SK-N-MC (cell line): Measurements from ENCODE around the gene NKAPD1.
A peak's percentile ranks its signal among the peaks of the same experiment; 100 is the strongest.

ENCODE experiments used
- DNase-seq: peaks from one replicate; pipeline ENCODE4 v3.0.0-alpha.2; 2011; ENCODE audit warnings: low read depth, low spot score
- H3K27ac ChIP-seq: fragments of 200-600 bp; sonication (generic); 2 replicates; pipeline ENCODE4 v1.5.1; 2016; ENCODE audit warnings: mixed run types
- H3K36me3 ChIP-seq: fragments of 200-600 bp; sonication (generic); 2 replicates; pipeline ENCODE4 v1.6.1; 2017; ENCODE audit warnings: antibody characterized with exemption, low read length, mixed read lengths; ENCODE audit not compliant: insufficient read depth
- H3K4me3 ChIP-seq: fragments of 200-600 bp; sonication (generic); 2 replicates; pipeline ENCODE4 v1.5.1; 2016
- H3K9ac ChIP-seq: fragments of 200-600 bp; sonication (generic); 2 replicates; pipeline ENCODE4 v1.8.0; 2017; ENCODE audit warnings: mixed run types, mixed read lengths; ENCODE audit not compliant: insufficient read length
- H3K9me3 ChIP-seq: fragments of 200-600 bp; sonication (generic); 2 replicates; pipeline ENCODE4 v1.6.1; 2017; ENCODE audit warnings: low read depth, mild to moderate bottlenecking, antibody characterized with exemption, low read length, moderate library complexity, mixed read lengths
- EZH2 ChIP-seq: fragments of 200-600 bp; sonication (generic); IDR thresholded peaks from one replicate; pipeline ENCODE4 v1.6.1; 2017; ENCODE audit warnings: antibody characterized with exemption
- FOXP2 ChIP-seq: optimal IDR thresholded peaks from 2 replicates; pipeline ENCODE3; 2011; ENCODE audit warnings: mild to moderate bottlenecking, moderate library complexity; ENCODE audit not compliant: insufficient read depth; ENCODE audit errors: extremely low read length, control extremely low read depth
- POLR2AphosphoS5 ChIP-seq: IDR thresholded peaks from 2 replicates; pipeline ENCODE4 v1.6.1; 2012; ENCODE audit warnings: mild to moderate bottlenecking, low read depth, low read length, borderline replicate concordance

Gene NKAPD1

GRCh38 chr11:112097734-112098528, 23.8 kb downstream of the NKAPD1 start:
- no peak for TF ChIP-seq EZH2
- no peak overlapping the region for H3K4me3 ChIP-seq
- no peak overlapping the region for H3K9ac ChIP-seq
- no peaks in the 10 kb centered on the region for H3K9me3 ChIP-seq
- peaks cover 30% of the 10 kb centered on the region for H3K36me3 ChIP-seq
- no peak overlapping the region; the same call in 1 of the 2 replicates for H3K27ac ChIP-seq
- DNase-seq = no peak

GRCh38 chr11:112100462-112100861, 26.4 kb downstream of the NKAPD1 start:
- Histone ChIP-seq H3K36me3 (peaks cover 11% of the 10 kb centered on the region), H3K4me3 (no peak overlapping the region), H3K27ac (peak overlapping the region; percentile 59; the same call in 1 of the 2 replicates), H3K9ac (peak overlapping the region; percentile 8), H3K9me3 (no peaks in the 10 kb centered on the region)
- no peak for TF ChIP-seq FOXP2
- no peak for DNase-seq

- no peak for DNase-seq
- Histone ChIP-seq H3K9me3 (no peaks in the 10 kb centered on the region), H3K36me3 (no peaks in the 10 kb centered on the region), H3K4me3 (no peak overlapping the region), H3K9ac (no peak overlapping the region), H3K27ac (no peak overlapping the region)
- TF ChIP-seq FOXP2 = no peak
- TF ChIP-seq EZH2 = no peak
- TF ChIP-seq POLR2AphosphoS5 = no peak
These were observed 29.3 kb downstream of the NKAPD1 start for GRCh38 chr11:112103446-112103845.

- TF ChIP-seq POLR2AphosphoS5 (no peak), EZH2 (no peak), FOXP2 (no peak)
- Histone ChIP-seq H3K9ac (no peak overlapping the region), H3K36me3 (no peaks in the 10 kb centered on the region; the same call in 1 of the 2 replicates), H3K4me3 (no peak overlapping the region), H3K9me3 (peaks cover 5% of the 10 kb centered on the region; the same call in 1 of the 2 replicates), H3K27ac (no peak overlapping the region)
- no peak for DNase-seq
These were observed 32.0 kb downstream of the NKAPD1 start for GRCh38 chr11:112106070-112106469.

GRCh38 chr11:112113539-112114457, 39.7 kb downstream of the NKAPD1 start:
- Histone ChIP-seq H3K4me3 (no peak overlapping the region), H3K27ac (no peak overlapping the region), H3K9ac (no peak overlapping the region), H3K36me3 (no peaks in the 10 kb centered on the region; the same call in 1 of the 2 replicates), H3K9me3 (peaks cover 5% of the 10 kb centered on the region; the same call in 1 of the 2 replicates)
- TF ChIP-seq POLR2AphosphoS5 = no peak
- no peak for TF ChIP-seq FOXP2
- TF ChIP-seq EZH2 = no peak
- no peak for DNase-seq

- TF ChIP-seq POLR2AphosphoS5 (no peak), FOXP2 (no peak), EZH2 (no peak)
- H3K9me3 ChIP-seq = peaks cover 5% of the 10 kb centered on the region; the same call in 1 of the 2 replicates
- H3K36me3 ChIP-seq = no peaks in the 10 kb centered on the region; the same call in 1 of the 2 replicates
- H3K27ac ChIP-seq = no peak overlapping the region
- no peak overlapping the region for H3K4me3 ChIP-seq
- no peak overlapping the region for H3K9ac ChIP-seq
- DNase-seq = no peak
These were observed 40.4 kb downstream of the NKAPD1 start for GRCh38 chr11:112114460-112114859.

GRCh38 chr11:112115386-112115785, 41.3 kb downstream of the NKAPD1 start:
- TF ChIP-seq EZH2 = no peak
- TF ChIP-seq FOXP2 = no peak
- TF ChIP-seq POLR2AphosphoS5 = no peak
- DNase-seq = no peak
- no peak overlapping the region for H3K4me3 ChIP-seq
- H3K9ac ChIP-seq = no peak overlapping the region
- peaks cover 4% of the 10 kb centered on the region; the same call in 1 of the 2 replicates for H3K9me3 ChIP-seq
- H3K27ac ChIP-seq = no peak overlapping the region
- H3K36me3 ChIP-seq = no peaks in the 10 kb centered on the region

- Histone ChIP-seq H3K4me3 (no peak overlapping the region), H3K27ac (no peak overlapping the region), H3K36me3 (no peaks in the 10 kb centered on the region), H3K9ac (no peak overlapping the region), H3K9me3 (no peaks in the 10 kb centered on the region)
- no peak for DNase-seq
- TF ChIP-seq FOXP2 (no peak), EZH2 (no peak), POLR2AphosphoS5 (no peak)
These were observed 44.1 kb downstream of the NKAPD1 start for GRCh38 chr11:112118176-112118575.
